CD4-positive, alpha-beta memory T cell (primary cell): ENCODE results near the gene C19orf25. TPM values are rescaled to one million over a fixed set of nuclear protein-coding genes. Genes with fewer than 3 reads are reported as not detected.

ENCODE experiments used
- CTCF ChIA-PET: fragments of 350-600 bp; sonication (Branson Sonifier 250); formaldehyde crosslinking; loops from one replicate; lab custom pipeline; 2021; ENCODE audit warnings: inconsistent platforms; ENCODE audit not compliant: partially characterized antibody; lab: Charles Lee
- POLR2A ChIA-PET: fragments of 350-600 bp; sonication (Branson Sonifier 250); formaldehyde crosslinking; loops from one replicate; lab custom pipeline; 2021; ENCODE audit not compliant: partially characterized antibody; lab: Charles Lee
- DNase-seq, 5 donors: peaks; one replicate each; pipeline versions ENCODE4 v3.0.0 to v3.0.0-alpha.2; 2020 to 2022; ENCODE audit warnings: mixed read lengths in 1 of 5
- H3K27ac ChIP-seq: one replicate; pipeline ENCODE4 v1.7.0; 2013; ENCODE audit warnings: low read depth, low read length
- H3K27me3 ChIP-seq: 2 replicates; pipeline ENCODE4 v1.7.0; 2013; ENCODE audit warnings: mild to moderate bottlenecking, low read length, moderate library complexity; ENCODE audit not compliant: insufficient read depth
- H3K36me3 ChIP-seq: 2 replicates; pipeline ENCODE4 v1.7.0; 2013; ENCODE audit warnings: mild to moderate bottlenecking, low read length, moderate library complexity; ENCODE audit not compliant: insufficient read depth
- H3K4me1 ChIP-seq: 2 replicates; pipeline ENCODE4 v1.7.0; 2013; ENCODE audit warnings: mild to moderate bottlenecking, low read length, moderate library complexity; ENCODE audit not compliant: insufficient read depth
- H3K4me3 ChIP-seq, 2 donors: one replicate each; pipeline ENCODE4 v1.7.0; 2013; ENCODE audit warnings: low read length in 2 of 2, mild to moderate bottlenecking in 1 of 2
- H3K9me3 ChIP-seq, 2 donors: one replicate each; pipeline ENCODE4 v1.7.0; 2013; ENCODE audit warnings: low read length in 2 of 2, control low read depth in 1 of 2; ENCODE audit not compliant: control insufficient read depth in 1 of 2
- H3K27ac Mint-ChIP-seq, 7 donors: one replicate each; pipeline ENCODE4 v1.8.0; 2020 to 2021; ENCODE audit warnings: mixed read lengths in 7 of 7, mild to moderate bottlenecking in 6 of 7, inconsistent platforms in 3 of 7, moderate library complexity in 3 of 7
- H3K27me3 Mint-ChIP-seq, 2 donors: one replicate each; pipeline ENCODE4 v1.8.0; 2020 to 2021; ENCODE audit warnings: mixed read lengths in 2 of 2
- H3K36me3 Mint-ChIP-seq, 2 donors: one replicate each; pipeline ENCODE4 v1.8.0; 2020 to 2021; ENCODE audit warnings: mixed read lengths in 2 of 2, inconsistent platforms in 1 of 2, mild to moderate bottlenecking in 1 of 2
- H3K4me1 Mint-ChIP-seq, 4 donors: one replicate each; pipeline ENCODE4 v1.8.0; 2020 to 2021; ENCODE audit warnings: mixed read lengths in 4 of 4, mild to moderate bottlenecking in 1 of 4
- H3K4me3 Mint-ChIP-seq, 8 donors: one replicate each; pipeline ENCODE4 v1.8.0; 2020 to 2021; ENCODE audit warnings: mixed read lengths in 8 of 8, mild to moderate bottlenecking in 7 of 8, moderate library complexity in 6 of 8, inconsistent platforms in 3 of 8
- H3K9me3 Mint-ChIP-seq, 8 donors: one replicate each; pipeline ENCODE4 v1.8.0; 2020 to 2021; ENCODE audit warnings: mixed read lengths in 8 of 8, mild to moderate bottlenecking in 5 of 8, inconsistent platforms in 3 of 8, moderate library complexity in 1 of 8
- intact Hi-C: fragments of 100-400 bp; cut with micrococcal nuclease; formaldehyde crosslinking; loops from one replicate; pipeline ENCODE4 v1.15.1; 2023
- polyA plus RNA-seq, 2 donors: library from polyadenylated mRNA; unstranded; fragments of 300-500 nt; fragmentation: Illumina TruSeq; gene quantifications; one replicate each; pipeline ENCODE4 v1.2.3, GENCODE V29; 2021
- total RNA-seq, 2 experiments: library from RNA; stranded (reverse); gene quantifications; one replicate each; pipeline ENCODE4 v1.2.3, GENCODE V29; 2021

The C19orf25 gene
- total and polyA plus RNA-seq, 4 experiments from 2014 or later = 41.5 to 79.8 (median 58.8) TPM

DNA sequence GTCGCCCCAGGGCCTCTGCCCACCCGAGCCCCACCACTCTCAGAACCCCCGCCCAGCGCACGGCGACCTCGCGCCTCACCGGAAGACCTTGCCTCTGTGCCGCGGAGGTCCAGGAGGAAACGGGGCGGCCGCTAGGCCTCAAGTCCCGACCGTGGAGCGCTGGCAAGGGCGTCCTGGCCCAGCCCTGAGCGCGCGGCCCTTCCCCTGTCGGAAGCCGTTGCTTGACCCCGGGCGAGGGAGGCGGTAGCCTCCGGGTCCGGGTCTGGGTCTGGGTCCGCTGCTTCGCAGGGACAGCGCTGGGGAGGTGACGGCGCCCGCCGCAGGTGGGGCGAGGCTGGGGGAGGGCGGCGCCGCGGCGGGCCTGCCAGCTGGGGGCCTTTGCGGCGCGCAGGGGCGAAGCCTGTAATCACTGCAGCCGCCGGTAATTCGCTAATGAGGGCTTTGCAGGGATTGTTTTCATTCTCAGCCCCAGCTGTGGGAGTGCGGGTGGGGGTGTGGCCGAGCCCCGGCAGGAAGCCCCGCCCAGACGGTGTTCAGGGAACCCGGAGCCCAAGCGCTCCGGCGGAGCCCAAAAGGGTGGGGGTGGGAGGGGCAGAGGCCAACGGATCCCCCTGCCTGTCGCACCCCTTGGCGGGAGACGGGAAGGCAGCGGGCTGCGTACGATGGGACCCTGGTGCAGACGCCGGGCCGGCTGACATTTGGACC lies 8.6 kb downstream of the C19orf25 start:
- CTCF ChIA-PET = interaction anchor here (1.1 to 2.6 kb wide), 2 partner anchors 25 to 35 kb away, joined by 3 to 9 read pairs; no protein-coding TSS in a partner anchor

GRCh38 chr19:1470055-1470304 lies 9.0 kb downstream of the C19orf25 start:
- Mint-ChIP-seq H3K9me3 (no peaks in the 10 kb centered on the region), H3K27ac (peak overlapping the region in 1 of 7 donors; percentile 58), H3K4me3 (peak overlapping the region; percentile 67 to 83 (median 77)), H3K27me3 (peaks cover 0 to 1% of the 10 kb centered on the region in 2 donors), H3K4me1 (peaks cover 3 to 21% (median 8%) of the 10 kb centered on the region in 4 donors), H3K36me3 (no peaks in the 10 kb centered on the region)
- DNase-seq = no peak
- Histone ChIP-seq H3K9me3 (no peaks in the 10 kb centered on the region), H3K4me3 (peak overlapping the region in 1 of 2 donors; percentile 58), H3K4me1 (peaks cover 54% of the 10 kb centered on the region), H3K27ac (no peak overlapping the region), H3K36me3 (no peaks in the 10 kb centered on the region), H3K27me3 (no peaks in the 10 kb centered on the region)
- ChIA-PET CTCF (interaction anchor here (2.6 kb wide), 1 partner anchor 25 kb away, joined by 9 read pairs; no protein-coding TSS in a partner anchor), POLR2A (interaction anchor here (0.9 to 3.1 kb wide), 6 partner anchors 9 to 201 kb away, joined by 3 to 12 read pairs (median 4); partner anchors contain the start of genes C19orf25, CIRBP, PCSK4 and REEP6)
- intact Hi-C loops = loop anchor here (1.0 to 2.0 kb wide), 3 partner anchors 9 to 45 kb away; partner anchors contain the start of gene C19orf25

More for the DNA sequence above, 8.6 kb downstream of the C19orf25 start:
- peaks cover 54% of the 10 kb centered on the region for H3K4me1 ChIP-seq
- H3K27me3 ChIP-seq = no peaks in the 10 kb centered on the region
- H3K4me3 ChIP-seq = peak overlapping the region; percentile 57 to 58
- Mint-ChIP-seq H3K9me3 (no peaks in the 10 kb centered on the region), H3K36me3 (no peaks in the 10 kb centered on the region), H3K4me3 (peak overlapping the region; percentile 67 to 83 (median 77)), H3K27ac (peak overlapping the region in 1 of 7 donors; percentile 58), H3K27me3 (peaks cover 0 to 1% of the 10 kb centered on the region in 2 donors), H3K4me1 (peaks cover 3 to 21% (median 8%) of the 10 kb centered on the region in 4 donors)
- no peaks in the 10 kb centered on the region for H3K36me3 ChIP-seq
- H3K27ac ChIP-seq = no peak overlapping the region
- DNase-seq = peak; percentile 66 to 80 (median 70)
- POLR2A ChIA-PET = interaction anchor here (0.6 to 3.1 kb wide), 8 partner anchors 8 to 201 kb away, joined by 3 to 12 read pairs (median 4); partner anchors contain the start of genes C19orf25, CIRBP, PCSK4 and REEP6
- intact Hi-C loops = loop anchor here (1.0 to 2.0 kb wide), 3 partner anchors 9 to 44 kb away; partner anchors contain the start of gene C19orf25
- H3K9me3 ChIP-seq = no peaks in the 10 kb centered on the region

DNA sequence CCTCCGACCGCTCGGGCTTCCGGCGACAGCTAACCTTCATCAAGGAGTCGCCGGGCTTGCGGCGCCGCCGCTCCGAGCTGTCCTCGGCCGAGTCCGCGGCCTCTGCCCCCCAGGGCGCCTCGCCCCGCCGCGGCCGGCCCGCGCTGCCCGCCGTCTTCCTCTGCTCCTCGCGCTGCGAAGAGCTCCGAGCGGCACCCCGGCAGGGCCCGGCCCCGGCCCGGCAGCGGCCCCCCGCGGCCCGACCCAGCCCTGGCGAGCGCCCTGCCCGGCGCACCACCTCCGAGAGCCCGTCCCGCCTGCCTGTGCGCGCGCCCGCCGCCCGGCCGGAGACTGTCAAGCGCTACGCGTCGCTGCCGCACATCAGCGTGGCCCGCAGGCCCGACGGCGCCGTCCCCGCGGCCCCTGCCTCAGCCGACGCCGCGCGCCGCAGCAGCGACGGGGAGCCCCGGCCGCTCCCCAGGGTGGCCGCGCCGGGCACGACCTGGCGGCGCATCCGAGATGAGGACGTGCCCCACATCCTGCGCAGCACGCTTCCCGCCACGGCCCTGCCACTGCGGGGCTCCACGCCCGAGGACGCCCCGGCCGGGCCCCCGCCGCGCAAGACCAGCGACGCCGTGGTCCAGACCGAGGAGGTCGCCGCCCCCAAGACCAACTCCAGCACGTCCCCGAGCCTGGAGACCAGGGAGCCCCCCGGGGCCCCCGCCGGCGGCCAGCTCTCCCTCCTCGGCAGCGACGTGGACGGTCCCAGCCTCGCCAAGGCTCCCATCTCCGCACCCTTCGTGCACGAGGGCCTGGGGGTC lies 9.6 kb downstream of the C19orf25 start:
- H3K27me3 ChIP-seq = no peaks in the 10 kb centered on the region
- H3K36me3 ChIP-seq = no peaks in the 10 kb centered on the region
- POLR2A ChIA-PET = interaction anchor here (0.7 to 3.1 kb wide), 8 partner anchors 8 to 200 kb away, joined by 3 to 11 read pairs (median 4); partner anchors contain the start of genes CIRBP and REEP6
- peaks cover 0 to 1% of the 10 kb centered on the region in 2 donors for H3K27me3 Mint-ChIP-seq
- no peaks in the 10 kb centered on the region for H3K36me3 Mint-ChIP-seq
- no peak overlapping the region for H3K4me3 Mint-ChIP-seq
- intact Hi-C loops = loop anchor here (1.0 to 2.0 kb wide), 3 partner anchors 10 to 45 kb away; partner anchors contain the start of gene C19orf25
- H3K27ac Mint-ChIP-seq = peak overlapping the region in 1 of 7 donors; percentile 58
- H3K4me1 Mint-ChIP-seq = peaks cover 3 to 21% (median 8%) of the 10 kb centered on the region in 4 donors
- no peaks in the 10 kb centered on the region for H3K9me3 ChIP-seq
- DNase-seq = peak in 4 of 5 donors; percentile 4 to 45 (median 29)
- H3K4me3 ChIP-seq = peak overlapping the region in 1 of 2 donors; percentile 58
- no peak overlapping the region for H3K27ac ChIP-seq
- H3K9me3 Mint-ChIP-seq = no peaks in the 10 kb centered on the region
- H3K4me1 ChIP-seq = peaks cover 54% of the 10 kb centered on the region
- CTCF ChIA-PET = interaction anchor here (2.6 kb wide), 1 partner anchor 24 kb away, joined by 9 read pairs; no protein-coding TSS in a partner anchor

- intact Hi-C loops = no loop called here
- no peak for DNase-seq
Measured at GRCh38 chr19:1468821-1469254, 10.2 kb downstream of the C19orf25 start.

DNA sequence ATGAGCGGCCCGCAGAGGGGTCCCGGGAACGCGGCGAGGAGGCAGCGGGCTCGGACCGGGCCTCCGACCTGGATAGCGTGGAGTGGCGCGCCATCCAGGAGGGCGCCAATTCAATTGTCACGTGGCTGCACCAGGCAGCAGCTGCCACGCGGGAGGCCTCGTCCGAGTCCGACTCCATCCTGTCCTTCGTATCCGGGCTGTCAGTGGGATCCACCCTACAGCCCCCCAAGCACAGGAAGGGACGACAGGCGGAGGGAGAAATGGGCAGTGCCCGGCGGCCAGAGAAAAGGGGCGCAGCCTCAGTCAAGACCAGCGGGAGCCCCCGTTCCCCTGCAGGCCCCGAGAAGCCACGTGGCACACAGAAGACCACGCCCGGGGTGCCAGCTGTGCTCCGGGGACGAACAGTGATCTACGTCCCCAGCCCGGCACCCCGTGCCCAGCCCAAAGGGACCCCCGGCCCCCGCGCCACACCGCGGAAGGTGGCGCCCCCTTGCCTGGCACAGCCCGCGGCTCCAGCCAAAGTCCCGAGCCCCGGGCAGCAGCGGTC lies 10.7 kb downstream of the C19orf25 start:
- POLR2A ChIA-PET = interaction anchor here (0.7 to 2.0 kb wide), 7 partner anchors 9 to 60 kb away, joined by 3 to 8 read pairs (median 4); partner anchors contain the start of gene REEP6
- Mint-ChIP-seq H3K4me1 (peaks cover 3 to 21% (median 8%) of the 10 kb centered on the region in 4 donors), H3K9me3 (no peaks in the 10 kb centered on the region), H3K4me3 (peak overlapping the region in 5 of 8 donors; percentile 38 to 67 (median 51)), H3K36me3 (no peaks in the 10 kb centered on the region), H3K27ac (no peak overlapping the region), H3K27me3 (peaks cover 0 to 1% of the 10 kb centered on the region in 2 donors)
- intact Hi-C loops = no loop called here
- DNase-seq = no peak
- Histone ChIP-seq H3K27me3 (no peaks in the 10 kb centered on the region), H3K36me3 (no peaks in the 10 kb centered on the region), H3K27ac (no peak overlapping the region), H3K9me3 (no peaks in the 10 kb centered on the region), H3K4me3 (no peak overlapping the region), H3K4me1 (peaks cover 54% of the 10 kb centered on the region)
- CTCF ChIA-PET = no interaction called here

More at GRCh38 chr19:1468821-1469254, 10.2 kb downstream of the C19orf25 start:
- Mint-ChIP-seq H3K27ac (no peak overlapping the region), H3K36me3 (no peaks in the 10 kb centered on the region), H3K27me3 (peaks cover 0 to 1% of the 10 kb centered on the region in 2 donors), H3K9me3 (no peaks in the 10 kb centered on the region), H3K4me1 (peaks cover 3 to 21% (median 8%) of the 10 kb centered on the region in 4 donors), H3K4me3 (peak overlapping the region in 6 of 8 donors; percentile 7 to 52 (median 44))
- Histone ChIP-seq H3K27ac (no peak overlapping the region), H3K4me3 (no peak overlapping the region), H3K4me1 (peaks cover 54% of the 10 kb centered on the region), H3K36me3 (no peaks in the 10 kb centered on the region), H3K27me3 (no peaks in the 10 kb centered on the region), H3K9me3 (no peaks in the 10 kb centered on the region)
- CTCF ChIA-PET = no interaction called here
- POLR2A ChIA-PET = interaction anchor here (0.7 to 2.0 kb wide), 7 partner anchors 9 to 60 kb away, joined by 3 to 8 read pairs (median 4); partner anchors contain the start of gene REEP6

DNA sequence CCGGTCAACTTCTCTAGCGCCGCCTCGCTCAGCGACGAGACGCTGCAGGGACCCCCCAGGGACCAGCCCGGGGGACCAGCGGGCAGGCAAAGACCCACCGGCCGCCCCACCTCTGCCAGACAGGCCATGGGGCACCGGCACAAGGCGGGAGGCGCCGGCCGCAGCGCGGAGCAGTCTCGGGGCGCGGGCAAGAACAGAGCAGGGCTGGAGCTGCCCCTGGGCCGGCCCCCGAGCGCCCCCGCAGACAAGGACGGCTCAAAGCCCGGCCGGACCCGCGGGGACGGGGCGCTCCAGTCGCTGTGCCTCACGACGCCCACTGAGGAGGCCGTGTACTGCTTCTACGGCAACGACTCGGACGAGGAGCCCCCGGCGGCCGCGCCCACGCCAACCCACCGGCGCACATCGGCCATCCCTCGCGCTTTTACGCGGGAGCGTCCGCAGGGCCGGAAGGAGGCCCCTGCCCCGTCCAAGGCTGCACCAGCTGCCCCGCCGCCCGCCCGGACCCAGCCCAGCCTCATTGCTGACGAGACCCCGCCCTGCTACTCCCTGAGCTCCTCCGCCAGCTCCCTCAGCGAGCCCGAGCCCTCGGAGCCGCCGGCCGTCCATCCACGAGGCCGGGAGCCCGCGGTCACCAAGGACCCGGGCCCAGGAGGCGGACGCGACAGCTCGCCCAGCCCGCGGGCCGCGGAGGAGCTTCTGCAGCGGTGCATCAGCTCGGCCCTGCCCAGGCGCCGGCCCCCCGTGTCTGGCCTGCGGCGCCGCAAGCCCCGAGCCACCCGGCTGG lies 11.3 kb downstream of the C19orf25 start:
- ChIA-PET CTCF (interaction anchor here (0.6 kb wide), 1 partner anchor 358 kb away, joined by 3 read pairs; no protein-coding TSS in a partner anchor), POLR2A (interaction anchor here (1.5 to 1.6 kb wide), 3 partner anchors 10 to 30 kb away, joined by 3 to 8 read pairs (median 3); no protein-coding TSS in a partner anchor)
- no peaks in the 10 kb centered on the region for H3K27me3 Mint-ChIP-seq
- Histone ChIP-seq H3K4me3 (no peak overlapping the region), H3K27me3 (no peaks in the 10 kb centered on the region), H3K9me3 (no peaks in the 10 kb centered on the region), H3K36me3 (no peaks in the 10 kb centered on the region), H3K4me1 (peaks cover 54% of the 10 kb centered on the region), H3K27ac (no peak overlapping the region)
- H3K36me3 Mint-ChIP-seq = no peaks in the 10 kb centered on the region
- no peak overlapping the region for H3K4me3 Mint-ChIP-seq
- H3K4me1 Mint-ChIP-seq = peaks cover 0 to 15% (median 7%) of the 10 kb centered on the region in 4 donors
- H3K27ac Mint-ChIP-seq = no peak overlapping the region
- DNase-seq = peak in 1 of 5 donors; percentile 25
- intact Hi-C loops = no loop called here
- no peaks in the 10 kb centered on the region for H3K9me3 Mint-ChIP-seq
